ENCODE measurements around the gene PEX13.

The PEX13 gene

DNA sequence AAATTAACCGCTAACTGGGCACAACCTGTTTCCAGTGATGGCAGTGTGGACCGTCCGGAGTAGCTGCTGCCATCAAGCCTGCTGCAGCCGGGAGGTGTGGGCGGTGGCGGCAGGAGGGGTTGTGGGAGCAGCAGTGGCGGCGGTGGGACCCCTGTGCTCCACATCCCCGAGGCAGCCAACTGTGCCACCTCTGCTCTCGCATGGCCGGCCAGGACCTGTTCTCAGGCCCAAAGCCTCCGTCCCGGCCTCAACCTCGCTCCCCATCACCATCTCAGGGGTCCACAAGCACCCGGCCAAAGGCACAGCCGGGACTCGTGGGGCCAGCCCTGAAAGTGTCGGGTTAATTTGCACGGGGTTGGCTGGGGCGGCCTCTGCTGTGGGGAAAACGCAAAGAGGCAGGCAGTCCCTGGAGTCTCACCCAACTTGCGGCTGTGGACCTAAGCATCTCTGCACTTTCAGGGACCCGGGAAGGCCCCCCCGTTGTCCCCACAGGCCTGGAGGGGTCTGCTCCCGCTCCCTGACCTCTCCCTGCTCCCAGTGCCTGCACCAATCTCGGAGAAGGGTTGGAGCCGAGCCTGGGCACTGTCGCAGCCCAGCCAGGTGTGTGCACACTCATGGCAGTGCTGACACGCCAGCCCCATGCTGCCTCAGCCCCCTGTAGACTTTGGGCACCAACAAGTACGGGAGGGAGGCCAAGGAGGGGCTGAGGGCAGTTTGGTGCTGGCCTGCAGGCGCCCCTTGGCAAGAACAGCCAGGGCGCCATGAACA is 44.4 kb upstream of the PEX13 start:
- Histone ChIP-seq H3K36me3 (ENCODE audit: control insufficient read depth in 2 of 2, insufficient read depth in 1 of 2, low read length in 2 of 2) (no peaks in the 10 kb centered on the region), H3K9me3 (ENCODE audit: control insufficient read depth, insufficient read depth, low read depth, low read length) (no peaks in the 10 kb centered on the region), H3K4me3 (ENCODE audit: low read depth, low read length) (no peak overlapping the region), H3K27ac (ENCODE audit: extremely low read depth, low read depth, low read length) (no peak overlapping the region), H3K4me1 (ENCODE audit: control insufficient read depth, insufficient read depth, low read length) (no peaks in the 10 kb centered on the region)
- ChIA-PET CTCF (interaction anchor here (0.6 kb wide), 1 partner anchor 151 kb away, joined by 3 read pairs; no protein-coding TSS in a partner anchor), POLR2A (no interaction called here)
- no peak for TF ChIP-seq ZNF2 (tag by site-specific recombination; IDR thresholded peaks at IDR 0.05)
- peak; percentile 12; the same call in 1 of the 2 replicates for TF ChIP-seq ZIC2 (tag by site-specific recombination; IDR thresholded peaks at IDR 0.05)

DNA sequence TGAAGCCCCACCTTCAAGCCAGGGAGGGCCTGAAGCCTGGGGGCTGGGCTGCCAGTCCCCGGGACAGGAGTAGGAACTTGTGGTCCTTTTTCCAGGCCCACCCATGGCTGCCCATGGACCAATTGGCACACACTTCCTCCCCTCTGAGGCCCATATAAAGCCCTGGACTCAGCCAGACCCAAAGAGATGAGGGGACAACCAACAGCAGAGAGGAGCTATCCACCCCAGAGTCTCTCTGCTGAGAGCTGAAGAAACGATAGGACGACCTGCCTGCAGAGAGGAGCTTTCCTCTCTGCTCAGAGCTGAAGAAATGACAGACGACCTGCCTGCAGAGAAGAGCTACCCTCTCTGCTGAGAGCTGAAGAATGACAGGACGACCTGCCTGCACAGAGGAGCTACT is 43.8 kb upstream of the PEX13 start:
- no peaks in the 10 kb centered on the region for H3K4me1 ChIP-seq (ENCODE audit: control insufficient read depth, insufficient read depth, low read length)

DNA sequence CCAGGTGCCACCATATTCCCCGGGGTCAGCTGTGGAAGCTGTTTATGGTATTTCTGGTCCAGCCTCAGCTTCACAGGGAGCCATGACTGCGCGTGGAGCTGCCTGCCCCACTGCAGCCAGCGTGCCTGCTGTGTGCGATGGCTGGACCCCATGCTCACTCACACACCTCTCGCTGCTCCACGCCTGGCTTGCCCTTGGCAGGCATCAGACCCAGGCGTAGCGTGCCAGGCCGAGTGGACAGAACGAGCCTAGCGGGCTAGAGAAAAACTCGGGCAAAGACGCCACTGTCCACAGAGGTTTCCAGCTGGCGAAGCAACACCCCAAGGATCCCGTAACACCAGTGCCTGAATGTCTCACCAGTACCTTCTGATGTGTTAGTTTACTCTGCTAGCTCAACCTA is 42.9 kb upstream of the PEX13 start:
- CTCF ChIA-PET: no interaction called here
- no peaks in the 10 kb centered on the region for H3K9me3 ChIP-seq (ENCODE audit: control insufficient read depth, insufficient read depth, low read depth, low read length)

More for the DNA sequence above, 43.8 kb upstream of the PEX13 start:
- Histone ChIP-seq H3K36me3 (ENCODE audit: control insufficient read depth in 2 of 2, insufficient read depth in 1 of 2, low read length in 2 of 2) (no peaks in the 10 kb centered on the region), H3K27ac (ENCODE audit: extremely low read depth, low read depth, low read length) (no peak overlapping the region), H3K9me3 (ENCODE audit: control insufficient read depth, insufficient read depth, low read depth, low read length) (no peaks in the 10 kb centered on the region), H3K4me3 (ENCODE audit: low read depth, low read length) (no peak overlapping the region)
- ChIA-PET CTCF (no interaction called here), POLR2A (interaction anchor here (0.8 kb wide), 1 partner anchor 29 kb away, joined by 4 read pairs; no protein-coding TSS in a partner anchor)
- TF ChIP-seq, protein P1, sequence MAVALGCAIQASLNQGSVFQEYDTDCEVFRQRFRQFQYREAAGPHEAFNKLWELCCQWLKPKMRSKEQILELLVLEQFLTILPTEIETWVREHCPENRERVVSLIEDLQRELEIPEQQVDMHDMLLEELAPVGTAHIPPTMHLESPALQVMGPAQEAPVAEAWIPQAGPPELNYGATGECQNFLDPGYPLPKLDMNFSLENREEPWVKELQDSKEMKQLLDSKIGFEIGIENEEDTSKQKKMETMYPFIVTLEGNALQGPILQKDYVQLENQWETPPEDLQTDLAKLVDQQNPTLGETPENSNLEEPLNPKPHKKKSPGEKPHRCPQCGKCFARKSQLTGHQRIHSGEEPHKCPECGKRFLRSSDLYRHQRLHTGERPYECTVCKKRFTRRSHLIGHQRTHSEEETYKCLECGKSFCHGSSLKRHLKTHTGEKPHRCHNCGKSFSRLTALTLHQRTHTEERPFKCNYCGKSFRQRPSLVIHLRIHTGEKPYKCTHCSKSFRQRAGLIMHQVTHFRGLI (tag by site-specific recombination; IDR thresholded peaks at IDR 0.05): no peak
- TF ChIP-seq ZNF394 (tag by site-specific recombination; IDR thresholded peaks at IDR 0.05; ENCODE audit: borderline replicate concordance): no peak
- TF ChIP-seq, protein P2, sequence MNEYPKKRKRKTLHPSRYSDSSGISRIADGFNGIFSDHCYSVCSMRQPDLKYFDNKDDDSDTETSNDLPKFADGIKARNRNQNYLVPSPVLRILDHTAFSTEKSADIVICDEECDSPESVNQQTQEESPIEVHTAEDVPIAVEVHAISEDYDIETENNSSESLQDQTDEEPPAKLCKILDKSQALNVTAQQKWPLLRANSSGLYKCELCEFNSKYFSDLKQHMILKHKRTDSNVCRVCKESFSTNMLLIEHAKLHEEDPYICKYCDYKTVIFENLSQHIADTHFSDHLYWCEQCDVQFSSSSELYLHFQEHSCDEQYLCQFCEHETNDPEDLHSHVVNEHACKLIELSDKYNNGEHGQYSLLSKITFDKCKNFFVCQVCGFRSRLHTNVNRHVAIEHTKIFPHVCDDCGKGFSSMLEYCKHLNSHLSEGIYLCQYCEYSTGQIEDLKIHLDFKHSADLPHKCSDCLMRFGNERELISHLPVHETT (tag by site-specific recombination; IDR thresholded peaks at IDR 0.05): no peak
- TF ChIP-seq MZF1 (tag by site-specific recombination; IDR thresholded peaks at IDR 0.05; ENCODE audit: borderline replicate concordance): no peak
- TF ChIP-seq, protein P3, sequence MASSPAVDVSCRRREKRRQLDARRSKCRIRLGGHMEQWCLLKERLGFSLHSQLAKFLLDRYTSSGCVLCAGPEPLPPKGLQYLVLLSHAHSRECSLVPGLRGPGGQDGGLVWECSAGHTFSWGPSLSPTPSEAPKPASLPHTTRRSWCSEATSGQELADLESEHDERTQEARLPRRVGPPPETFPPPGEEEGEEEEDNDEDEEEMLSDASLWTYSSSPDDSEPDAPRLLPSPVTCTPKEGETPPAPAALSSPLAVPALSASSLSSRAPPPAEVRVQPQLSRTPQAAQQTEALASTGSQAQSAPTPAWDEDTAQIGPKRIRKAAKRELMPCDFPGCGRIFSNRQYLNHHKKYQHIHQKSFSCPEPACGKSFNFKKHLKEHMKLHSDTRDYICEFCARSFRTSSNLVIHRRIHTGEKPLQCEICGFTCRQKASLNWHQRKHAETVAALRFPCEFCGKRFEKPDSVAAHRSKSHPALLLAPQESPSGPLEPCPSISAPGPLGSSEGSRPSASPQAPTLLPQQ (tag by site-specific recombination; IDR thresholded peaks at IDR 0.05): no peak
- no peak for TF ChIP-seq ZNF266 (tag by site-specific recombination; IDR thresholded peaks at IDR 0.05; ENCODE audit: low read depth)
- TF ChIP-seq ZNF169 (tag by site-specific recombination; IDR thresholded peaks at IDR 0.05): no peak
- TF ChIP-seq, protein P4, sequence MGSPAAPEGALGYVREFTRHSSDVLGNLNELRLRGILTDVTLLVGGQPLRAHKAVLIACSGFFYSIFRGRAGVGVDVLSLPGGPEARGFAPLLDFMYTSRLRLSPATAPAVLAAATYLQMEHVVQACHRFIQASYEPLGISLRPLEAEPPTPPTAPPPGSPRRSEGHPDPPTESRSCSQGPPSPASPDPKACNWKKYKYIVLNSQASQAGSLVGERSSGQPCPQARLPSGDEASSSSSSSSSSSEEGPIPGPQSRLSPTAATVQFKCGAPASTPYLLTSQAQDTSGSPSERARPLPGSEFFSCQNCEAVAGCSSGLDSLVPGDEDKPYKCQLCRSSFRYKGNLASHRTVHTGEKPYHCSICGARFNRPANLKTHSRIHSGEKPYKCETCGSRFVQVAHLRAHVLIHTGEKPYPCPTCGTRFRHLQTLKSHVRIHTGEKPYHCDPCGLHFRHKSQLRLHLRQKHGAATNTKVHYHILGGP (tag by site-specific recombination; IDR thresholded peaks at IDR 0.05): no peak
- no peak for TF ChIP-seq ZNF654 (tag by site-specific recombination; IDR thresholded peaks at IDR 0.05; ENCODE audit: low read depth)
- no peak for TF ChIP-seq ZNF2 (tag by site-specific recombination; IDR thresholded peaks at IDR 0.05)
- TF ChIP-seq ZNF510 (tag by site-specific recombination; IDR thresholded peaks at IDR 0.05; ENCODE audit: insufficient replicate concordance): no peak

More for the DNA sequence above, 42.9 kb upstream of the PEX13 start:
- no peak overlapping the region for H3K4me3 ChIP-seq (ENCODE audit: low read depth, low read length)
- TF ChIP-seq ZBTB1 (tag by site-specific recombination; IDR thresholded peaks at IDR 0.05) (no peak), OVOL3 (tag by site-specific recombination; IDR thresholded peaks at IDR 0.05) (no peak), ZNF701 (tag by site-specific recombination; IDR thresholded peaks at IDR 0.05) (no peak), YY1 (tag by site-specific recombination; IDR thresholded peaks at IDR 0.05) (no peak), MEIS1 (CRISPR knock-in tag; IDR thresholded peaks at IDR 0.05; ENCODE audit: borderline replicate concordance) (no peak), HOXD13 (CRISPR knock-in tag; IDR thresholded peaks at IDR 0.05; ENCODE audit: borderline replicate concordance) (no peak), ZNF311 (tag by site-specific recombination; IDR thresholded peaks at IDR 0.05; ENCODE audit: borderline replicate concordance) (no peak), GLIS2 (tag by site-specific recombination; IDR thresholded peaks at IDR 0.05) (no peak), ZNF302 (tag by site-specific recombination; IDR thresholded peaks at IDR 0.05; ENCODE audit: low read depth) (no peak), ZNF530 (tag by site-specific recombination; IDR thresholded peaks at IDR 0.05; ENCODE audit: low read depth) (no peak)
- TF ChIP-seq, protein P5, sequence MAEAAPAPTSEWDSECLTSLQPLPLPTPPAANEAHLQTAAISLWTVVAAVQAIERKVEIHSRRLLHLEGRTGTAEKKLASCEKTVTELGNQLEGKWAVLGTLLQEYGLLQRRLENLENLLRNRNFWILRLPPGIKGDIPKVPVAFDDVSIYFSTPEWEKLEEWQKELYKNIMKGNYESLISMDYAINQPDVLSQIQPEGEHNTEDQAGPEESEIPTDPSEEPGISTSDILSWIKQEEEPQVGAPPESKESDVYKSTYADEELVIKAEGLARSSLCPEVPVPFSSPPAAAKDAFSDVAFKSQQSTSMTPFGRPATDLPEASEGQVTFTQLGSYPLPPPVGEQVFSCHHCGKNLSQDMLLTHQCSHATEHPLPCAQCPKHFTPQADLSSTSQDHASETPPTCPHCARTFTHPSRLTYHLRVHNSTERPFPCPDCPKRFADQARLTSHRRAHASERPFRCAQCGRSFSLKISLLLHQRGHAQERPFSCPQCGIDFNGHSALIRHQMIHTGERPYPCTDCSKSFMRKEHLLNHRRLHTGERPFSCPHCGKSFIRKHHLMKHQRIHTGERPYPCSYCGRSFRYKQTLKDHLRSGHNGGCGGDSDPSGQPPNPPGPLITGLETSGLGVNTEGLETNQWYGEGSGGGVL (tag by site-specific recombination; IDR thresholded peaks at IDR 0.05): no peak
- H3K27ac ChIP-seq (ENCODE audit: extremely low read depth, low read depth, low read length): no peak overlapping the region
- POLR2A ChIA-PET: interaction anchor here (0.6 kb wide), 2 partner anchors 170 to 218 kb away, joined by 5 to 6 read pairs; no protein-coding TSS in a partner anchor
- no peaks in the 10 kb centered on the region for H3K36me3 ChIP-seq (ENCODE audit: control insufficient read depth in 2 of 2, insufficient read depth in 1 of 2, low read length in 2 of 2)
- no peaks in the 10 kb centered on the region for H3K4me1 ChIP-seq (ENCODE audit: control insufficient read depth, insufficient read depth, low read length)
